ENCODE results near the gene ZNF175.

Gene ZNF175

DNA sequence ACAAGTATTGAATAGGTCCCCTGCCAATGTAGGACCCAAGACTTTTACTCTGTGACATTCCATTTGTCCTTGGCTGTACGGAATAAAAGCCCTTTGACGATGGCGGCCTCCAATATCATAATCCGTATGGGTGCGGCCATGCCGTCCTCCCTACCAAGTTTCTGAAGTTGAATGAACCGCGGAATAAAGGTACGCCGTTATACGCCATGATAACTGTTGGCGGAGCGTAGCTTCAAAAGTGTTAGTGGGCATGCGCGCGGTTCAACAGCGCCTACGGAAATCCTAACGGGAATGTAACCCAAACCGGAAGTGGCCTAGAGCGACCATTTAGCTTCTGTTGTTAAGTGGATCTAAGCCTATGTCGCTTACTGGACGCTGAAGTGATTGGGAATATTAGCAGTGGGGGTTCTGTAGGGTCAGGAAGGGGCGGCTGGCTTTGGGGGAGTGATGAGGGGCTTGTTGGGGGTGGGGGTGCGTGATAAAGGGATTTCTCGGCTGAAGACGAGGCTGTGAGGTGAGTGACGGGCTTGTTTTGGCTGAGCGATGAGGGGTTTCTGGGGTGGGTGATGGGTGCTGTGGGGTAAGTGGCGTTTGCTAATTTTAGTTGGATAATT lies at the start of gene ZNF175:
ZNF175 (plus strand) TSS at position 322 of the 614 bp plus-strand sequence. CDS start 2,047 bp downstream, outside the sequence.
- H3K4me1 ChIP-seq (ENCODE audit: control insufficient read depth, insufficient read depth, low read length), result 0 out of 2 replicates have a peak, but pooled peaks cover 3% of the 10 kb centered on the region
- peaks cover 31% of the 10 kb centered on the region for H3K27me3 ChIP-seq (ENCODE audit: control insufficient read depth, insufficient read depth, low read length)
- no peaks in the 10 kb centered on the region for H3K9me3 ChIP-seq (ENCODE audit: control insufficient read depth, insufficient read depth, low read depth, low read length)
- H3K27ac ChIP-seq (ENCODE audit: low read depth, low read length), result no peak within 1 kb of the TSS
- H3K36me3 ChIP-seq (ENCODE audit: control insufficient read depth, insufficient read depth, low read length), result peaks cover 14% of the 10 kb centered on the region
- H3K9ac ChIP-seq (ENCODE audit: low read length), result peak within 1 kb of the TSS; percentile 61
- H3K4me3 ChIP-seq (ENCODE audit: low read depth, low read length), result peak within 1 kb of the TSS; percentile 94

GRCh38 chr19:51521357-51521756 lies 49.7 kb upstream of the ZNF175 start:
- Histone ChIP-seq H3K9me3 (ENCODE audit: control insufficient read depth, insufficient read depth, low read depth, low read length) (peaks cover 4% of the 10 kb centered on the region; the same call in 1 of the 2 replicates), H3K27ac (ENCODE audit: low read depth, low read length) (no peak overlapping the region)

GRCh38 chr19:51521781-51522180 lies 49.3 kb upstream of the ZNF175 start:
- Histone ChIP-seq H3K27me3 (ENCODE audit: control insufficient read depth, insufficient read depth, low read length) (peaks cover 8% of the 10 kb centered on the region), H3K4me1 (ENCODE audit: control insufficient read depth, insufficient read depth, low read length) (peaks cover 10% of the 10 kb centered on the region; the same call in 1 of the 2 replicates), H3K9ac (ENCODE audit: low read length) (no peak overlapping the region), H3K4me3 (ENCODE audit: low read depth, low read length) (no peak overlapping the region), H3K27ac (ENCODE audit: low read depth, low read length) (no peak overlapping the region), H3K9me3 (ENCODE audit: control insufficient read depth, insufficient read depth, low read depth, low read length) (peaks cover 4% of the 10 kb centered on the region; the same call in 1 of the 2 replicates), H3K36me3 (ENCODE audit: control insufficient read depth, insufficient read depth, low read length) (no peaks in the 10 kb centered on the region)

More at GRCh38 chr19:51521357-51521756, 49.7 kb upstream of the ZNF175 start:
- no peak overlapping the region for H3K4me3 ChIP-seq (ENCODE audit: low read depth, low read length)
- no peak overlapping the region for H3K9ac ChIP-seq (ENCODE audit: low read length)
- H3K4me1 ChIP-seq (ENCODE audit: control insufficient read depth, insufficient read depth, low read length), result peaks cover 10% of the 10 kb centered on the region; the same call in 1 of the 2 replicates
- no peaks in the 10 kb centered on the region for H3K36me3 ChIP-seq (ENCODE audit: control insufficient read depth, insufficient read depth, low read length)
- H3K27me3 ChIP-seq (ENCODE audit: control insufficient read depth, insufficient read depth, low read length), result peaks cover 6% of the 10 kb centered on the region

- Histone ChIP-seq H3K27me3 (ENCODE audit: control insufficient read depth, insufficient read depth, low read length) (peaks cover 33% of the 10 kb centered on the region), H3K4me3 (ENCODE audit: low read depth, low read length) (no peak overlapping the region), H3K9ac (ENCODE audit: low read length) (no peak overlapping the region), H3K4me1 (ENCODE audit: control insufficient read depth, insufficient read depth, low read length) (peaks cover 10% of the 10 kb centered on the region; the same call in 1 of the 2 replicates), H3K9me3 (ENCODE audit: control insufficient read depth, insufficient read depth, low read depth, low read length) (no peaks in the 10 kb centered on the region), H3K36me3 (ENCODE audit: control insufficient read depth, insufficient read depth, low read length) (no peaks in the 10 kb centered on the region), H3K27ac (ENCODE audit: low read depth, low read length) (no peak overlapping the region)
These were observed 46.3 kb upstream of the ZNF175 start for GRCh38 chr19:51524666-51525264.

DNA sequence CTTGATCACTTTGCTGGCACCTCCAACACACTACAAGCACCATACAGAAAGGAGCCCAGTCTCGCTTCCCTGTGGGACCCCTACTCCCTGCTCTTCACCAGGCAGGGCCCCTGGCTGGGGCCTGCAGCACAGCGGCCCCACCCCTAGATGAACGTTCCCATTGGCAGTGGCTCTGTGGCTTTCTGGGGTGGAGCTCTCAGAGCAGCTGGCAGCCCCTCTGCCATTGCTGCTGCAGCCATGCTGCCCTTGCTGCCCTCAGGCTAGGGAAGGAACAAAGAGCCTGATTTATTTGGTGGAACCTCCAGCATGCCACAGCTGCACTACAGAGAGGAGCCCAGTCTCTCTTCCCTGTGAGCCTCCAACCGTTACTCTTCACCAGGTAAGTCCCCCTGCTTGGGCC lies 45.4 kb upstream of the ZNF175 start:
- H3K4me1 ChIP-seq (ENCODE audit: control insufficient read depth, insufficient read depth, low read length), result peaks cover 10% of the 10 kb centered on the region; the same call in 1 of the 2 replicates
- peaks cover 41% of the 10 kb centered on the region for H3K27me3 ChIP-seq (ENCODE audit: control insufficient read depth, insufficient read depth, low read length)
- no peak overlapping the region for H3K27ac ChIP-seq (ENCODE audit: low read depth, low read length)
- no peaks in the 10 kb centered on the region for H3K36me3 ChIP-seq (ENCODE audit: control insufficient read depth, insufficient read depth, low read length)
- H3K4me3 ChIP-seq (ENCODE audit: low read depth, low read length), result no peak overlapping the region
- H3K9me3 ChIP-seq (ENCODE audit: control insufficient read depth, insufficient read depth, low read depth, low read length), result no peaks in the 10 kb centered on the region
- no peak overlapping the region for H3K9ac ChIP-seq (ENCODE audit: low read length)

GRCh38 chr19:51529301-51529700 lies 41.8 kb upstream of the ZNF175 start:
- no peaks in the 10 kb centered on the region for H3K9me3 ChIP-seq (ENCODE audit: control insufficient read depth, insufficient read depth, low read depth, low read length)
- peaks cover 14% of the 10 kb centered on the region for H3K4me1 ChIP-seq (ENCODE audit: control insufficient read depth, insufficient read depth, low read length)
- H3K27ac ChIP-seq (ENCODE audit: low read depth, low read length), result no peak overlapping the region
- H3K9ac ChIP-seq (ENCODE audit: low read length), result no peak overlapping the region
- H3K4me3 ChIP-seq (ENCODE audit: low read depth, low read length), result no peak overlapping the region
- H3K27me3 ChIP-seq (ENCODE audit: control insufficient read depth, insufficient read depth, low read length), result peaks cover 65% of the 10 kb centered on the region
- H3K36me3 ChIP-seq (ENCODE audit: control insufficient read depth, insufficient read depth, low read length), result no peaks in the 10 kb centered on the region

GRCh38 chr19:51530616-51531015 lies 40.5 kb upstream of the ZNF175 start:
- Histone ChIP-seq H3K4me3 (ENCODE audit: low read depth, low read length) (no peak overlapping the region), H3K36me3 (ENCODE audit: control insufficient read depth, insufficient read depth, low read length) (no peaks in the 10 kb centered on the region), H3K9ac (ENCODE audit: low read length) (no peak overlapping the region), H3K27ac (ENCODE audit: low read depth, low read length) (no peak overlapping the region), H3K9me3 (ENCODE audit: control insufficient read depth, insufficient read depth, low read depth, low read length) (no peaks in the 10 kb centered on the region), H3K4me1 (ENCODE audit: control insufficient read depth, insufficient read depth, low read length) (peaks cover 10% of the 10 kb centered on the region), H3K27me3 (ENCODE audit: control insufficient read depth, insufficient read depth, low read length) (peaks cover 68% of the 10 kb centered on the region)

GRCh38 chr19:51531349-51532315 lies 39.5 kb upstream of the ZNF175 start, which contains the start of gene SIGLEC6:
SIGLEC6 (minus strand) TSS chr19:51531670; CDS start chr19:51531648, 22 bp downstream.
- H3K4me3 ChIP-seq (ENCODE audit: low read depth, low read length), result peak within 1 kb of the TSS; percentile 18; the same call in 1 of the 2 replicates

GRCh38 chr19:51535535-51535934 lies 35.5 kb upstream of the ZNF175 start:
- no peak overlapping the region for H3K27ac ChIP-seq (ENCODE audit: low read depth, low read length)
- peaks cover 4% of the 10 kb centered on the region; the same call in 1 of the 2 replicates for H3K4me1 ChIP-seq (ENCODE audit: control insufficient read depth, insufficient read depth, low read length)
- peaks cover 51% of the 10 kb centered on the region for H3K27me3 ChIP-seq (ENCODE audit: control insufficient read depth, insufficient read depth, low read length)

More at GRCh38 chr19:51531349-51532315, 39.5 kb upstream of the ZNF175 start, which contains the start of gene SIGLEC6:
- no peaks in the 10 kb centered on the region for H3K36me3 ChIP-seq (ENCODE audit: control insufficient read depth, insufficient read depth, low read length)
- peaks cover 4% of the 10 kb centered on the region; the same call in 1 of the 2 replicates for H3K4me1 ChIP-seq (ENCODE audit: control insufficient read depth, insufficient read depth, low read length)
- no peak within 1 kb of the TSS for H3K27ac ChIP-seq (ENCODE audit: low read depth, low read length)
- no peaks in the 10 kb centered on the region for H3K9me3 ChIP-seq (ENCODE audit: control insufficient read depth, insufficient read depth, low read depth, low read length)
- peaks cover 67% of the 10 kb centered on the region for H3K27me3 ChIP-seq (ENCODE audit: control insufficient read depth, insufficient read depth, low read length)
- peak within 1 kb of the TSS; percentile 5 for H3K9ac ChIP-seq (ENCODE audit: low read length)

DNA sequence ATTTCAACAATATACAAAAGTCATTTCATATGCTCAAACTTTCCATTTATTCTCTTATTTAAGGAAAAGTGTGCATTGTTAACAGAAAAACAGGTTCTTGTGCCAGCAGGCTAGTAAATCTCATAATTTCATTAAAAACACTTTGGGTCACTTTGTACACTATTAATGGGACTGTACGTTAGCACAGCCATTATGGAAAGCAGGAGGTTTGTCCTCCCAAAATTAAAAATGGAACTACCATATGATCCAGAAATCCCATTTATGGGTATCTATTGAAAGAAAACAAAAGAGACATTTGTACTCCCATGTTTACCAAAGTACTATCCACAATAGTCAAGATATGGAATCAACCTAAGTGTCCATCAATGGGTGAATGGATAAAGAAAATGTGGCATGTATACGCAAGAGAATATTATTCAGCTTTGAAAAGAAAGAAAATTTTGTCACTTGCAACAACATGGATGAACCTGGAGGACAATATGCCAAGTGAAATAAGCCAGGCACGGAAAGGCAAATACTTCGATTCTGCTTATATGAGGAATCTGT lies 31.2 kb upstream of the ZNF175 start:
- Histone ChIP-seq H3K4me3 (ENCODE audit: low read depth, low read length) (no peak overlapping the region), H3K36me3 (ENCODE audit: control insufficient read depth, insufficient read depth, low read length) (no peaks in the 10 kb centered on the region), H3K4me1 (ENCODE audit: control insufficient read depth, insufficient read depth, low read length) (no peaks in the 10 kb centered on the region), H3K27me3 (ENCODE audit: control insufficient read depth, insufficient read depth, low read length) (peaks cover 40% of the 10 kb centered on the region), H3K27ac (ENCODE audit: low read depth, low read length) (no peak overlapping the region), H3K9me3 (ENCODE audit: control insufficient read depth, insufficient read depth, low read depth, low read length) (no peaks in the 10 kb centered on the region), H3K9ac (ENCODE audit: low read length) (no peak overlapping the region)

More at GRCh38 chr19:51535535-51535934, 35.5 kb upstream of the ZNF175 start:
- no peak overlapping the region for H3K9ac ChIP-seq (ENCODE audit: low read length)
- H3K4me3 ChIP-seq (ENCODE audit: low read depth, low read length), result no peak overlapping the region
- H3K9me3 ChIP-seq (ENCODE audit: control insufficient read depth, insufficient read depth, low read depth, low read length), result no peaks in the 10 kb centered on the region
- H3K36me3 ChIP-seq (ENCODE audit: control insufficient read depth, insufficient read depth, low read length), result no peaks in the 10 kb centered on the region

Measured in HUES6 (cell line).